Activated CD8-positive, alpha-beta memory T cell treated with anti-CD3 and anti-CD28 coated beads, Interleukin-2, amount 10 ng/mL, durations not matched to agents 7 days and 5 days (primary cell): Measurements from ENCODE around the gene STPG4. TPM values are rescaled to one million over a fixed set of nuclear protein-coding genes. Genes with fewer than 3 reads are reported as not detected.

Experiments used
- ATAC-seq: fragments of 150-1000 bp; cut with Tn5 transposase; one replicate; pipeline ENCODE4 v1.10.0; 2021; ENCODE audit warnings: moderate library complexity
- CTCF ChIA-PET: fragments of 350-600 bp; sonication (Branson Sonifier 250); formaldehyde crosslinking; loops from one replicate; lab custom pipeline; 2021; ENCODE audit warnings: antibody characterized with exemption; lab: Charles Lee
- DNase-seq: peaks from one replicate; pipeline ENCODE4 v3.0.0-alpha.2; 2020
- H3K27ac Mint-ChIP-seq: one replicate; pipeline ENCODE4 v1.8.0; 2021; ENCODE audit warnings: mild to moderate bottlenecking, mixed read lengths
- H3K27me3 Mint-ChIP-seq: one replicate; pipeline ENCODE4 v1.8.0; 2021; ENCODE audit warnings: mixed read lengths
- H3K36me3 Mint-ChIP-seq: one replicate; pipeline ENCODE4 v1.8.0; 2021; ENCODE audit warnings: mild to moderate bottlenecking, mixed read lengths
- H3K4me1 Mint-ChIP-seq: one replicate; pipeline ENCODE4 v1.8.0; 2021; ENCODE audit warnings: mixed read lengths
- H3K4me3 Mint-ChIP-seq: one replicate; pipeline ENCODE4 v1.8.0; 2021; ENCODE audit warnings: mild to moderate bottlenecking, moderate library complexity, mixed read lengths
- H3K9me3 Mint-ChIP-seq: one replicate; pipeline ENCODE4 v1.8.0; 2022; ENCODE audit warnings: low read depth, mixed read lengths
- total RNA-seq, 2 experiments: library from RNA; stranded (reverse); gene quantifications; one replicate each; pipeline ENCODE4 v1.2.3, GENCODE V29; 2021

Gene STPG4
- total RNA-seq, 2 experiments from 2014 or later: 0.20 to 0.40 TPM

GRCh38 chr2:47056868-47057686 lies 98.0 kb downstream of the STPG4 start:
- Mint-ChIP-seq H3K27ac (peak overlapping the region; percentile 19), H3K4me1 (peaks cover 11% of the 10 kb centered on the region), H3K27me3 (no peaks in the 10 kb centered on the region), H3K4me3 (no peak overlapping the region), H3K9me3 (no peaks in the 10 kb centered on the region), H3K36me3 (peaks cover 8% of the 10 kb centered on the region)
- DNase-seq (no peak), ATAC-seq (no peak)
- CTCF ChIA-PET: no interaction called here

DNA sequence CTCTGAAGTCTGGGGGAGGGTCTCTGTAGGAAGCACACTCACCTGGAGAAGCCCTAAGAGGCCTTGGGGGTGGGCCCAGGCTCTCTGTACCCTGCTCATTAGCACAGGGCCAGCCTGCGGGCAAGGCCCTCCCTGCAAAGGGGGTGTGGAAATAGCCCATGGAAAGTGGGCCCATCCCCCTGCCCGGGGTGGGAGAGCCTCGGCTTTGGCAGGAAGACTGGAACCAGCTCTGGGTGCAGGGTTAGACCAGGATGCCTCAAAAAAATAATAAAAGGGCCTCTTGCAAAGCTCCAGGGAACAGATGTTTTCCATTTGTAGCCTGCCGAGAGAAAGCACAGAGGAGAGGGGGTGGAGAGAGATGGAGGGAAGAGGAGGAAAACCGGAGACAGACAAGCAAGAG lies 98.7 kb downstream of the STPG4 start:
- Mint-ChIP-seq H3K36me3 (peaks cover 8% of the 10 kb centered on the region), H3K27me3 (no peaks in the 10 kb centered on the region), H3K9me3 (no peaks in the 10 kb centered on the region), H3K27ac (no peak overlapping the region), H3K4me1 (peaks cover 11% of the 10 kb centered on the region), H3K4me3 (no peak overlapping the region)
- ATAC-seq (no peak), DNase-seq (no peak)
- CTCF ChIA-PET: interaction anchor here (0.7 kb wide), 1 partner anchor 42 kb away, joined by 3 read pairs; no protein-coding TSS in a partner anchor

DNA sequence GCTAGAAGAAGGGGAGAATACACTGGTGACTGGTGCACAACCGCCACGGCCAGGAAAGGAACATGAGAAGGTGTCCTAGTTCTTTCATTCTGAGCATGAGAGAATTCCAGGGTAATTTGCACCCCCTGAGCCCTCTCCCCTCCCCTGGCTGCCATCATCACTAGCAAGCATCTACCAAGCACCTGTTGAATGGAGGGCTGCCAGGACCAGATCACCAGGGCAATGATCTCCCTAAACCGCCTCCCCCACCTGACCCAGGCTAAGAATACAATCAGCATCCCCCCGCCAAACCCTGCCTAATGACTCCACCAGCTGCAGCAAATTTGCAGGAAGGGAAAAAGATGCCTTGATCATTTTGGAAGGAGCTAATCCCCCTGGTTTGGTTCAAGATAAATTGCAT lies 100.2 kb downstream of the STPG4 start:
- no peak for DNase-seq
- Mint-ChIP-seq H3K4me1 (peaks cover 11% of the 10 kb centered on the region), H3K27me3 (no peaks in the 10 kb centered on the region), H3K27ac (no peak overlapping the region), H3K36me3 (peaks cover 11% of the 10 kb centered on the region), H3K4me3 (no peak overlapping the region), H3K9me3 (no peaks in the 10 kb centered on the region)
- ATAC-seq: no peak
- CTCF ChIA-PET: interaction anchor here (0.7 kb wide), 1 partner anchor 11 kb away, joined by 3 read pairs; no protein-coding TSS in a partner anchor

GRCh38 chr2:47054036-47054555 lies 101.0 kb downstream of the STPG4 start:
- Mint-ChIP-seq H3K9me3 (no peaks in the 10 kb centered on the region), H3K36me3 (peaks cover 6% of the 10 kb centered on the region), H3K4me3 (no peak overlapping the region), H3K27ac (no peak overlapping the region), H3K4me1 (peaks cover 11% of the 10 kb centered on the region), H3K27me3 (no peaks in the 10 kb centered on the region)
- CTCF ChIA-PET: no interaction called here
- ATAC-seq (no peak), DNase-seq (no peak)

DNA sequence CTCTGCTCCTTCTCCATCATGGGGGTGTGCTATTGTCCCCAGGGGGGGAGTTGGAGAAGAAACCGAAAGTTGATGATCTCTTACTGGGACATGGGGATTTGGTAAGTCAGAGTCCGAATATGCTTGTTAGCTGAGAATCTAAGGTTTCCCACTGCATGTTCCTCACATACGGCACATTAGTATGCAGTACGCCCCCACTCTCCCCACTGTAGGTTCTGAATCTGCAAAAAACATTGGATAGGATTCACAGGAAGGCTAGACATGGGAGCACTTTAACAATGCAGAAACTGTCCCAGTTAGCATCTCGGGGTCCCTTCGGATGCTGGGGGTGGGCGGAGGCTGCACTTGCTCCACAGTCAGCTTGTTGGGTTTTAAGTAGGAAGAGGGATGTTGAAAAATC lies 102.3 kb downstream of the STPG4 start:
- no peaks in the 10 kb centered on the region for H3K27me3 Mint-ChIP-seq
- no peaks in the 10 kb centered on the region for H3K9me3 Mint-ChIP-seq
- no peak overlapping the region for H3K27ac Mint-ChIP-seq
- CTCF ChIA-PET: no interaction called here
- DNase-seq: no peak
- H3K4me3 Mint-ChIP-seq: no peak overlapping the region
- no peak for ATAC-seq
- peaks cover 6% of the 10 kb centered on the region for H3K36me3 Mint-ChIP-seq
- peaks cover 11% of the 10 kb centered on the region for H3K4me1 Mint-ChIP-seq

DNA sequence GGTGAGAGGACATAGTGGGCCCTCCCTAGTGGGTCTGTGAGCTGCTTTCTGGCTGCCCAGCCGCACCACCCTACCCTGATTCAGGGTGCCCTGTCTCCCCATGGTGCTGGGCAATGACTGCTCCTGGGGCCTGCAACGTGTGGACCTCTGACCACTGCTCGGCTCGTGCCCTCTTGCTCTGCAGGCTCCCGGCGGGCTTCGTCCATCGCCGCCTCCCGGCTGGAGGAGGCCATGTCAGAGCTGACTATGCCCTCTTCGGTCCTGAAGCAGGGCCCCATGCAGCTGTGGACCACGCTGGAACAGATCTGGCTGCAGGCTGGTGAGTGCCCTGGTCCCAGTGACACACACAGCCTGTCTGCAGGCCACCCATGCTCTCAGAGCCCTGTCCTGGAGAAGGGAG lies 103.5 kb downstream of the STPG4 start:
- ATAC-seq: no peak
- H3K36me3 Mint-ChIP-seq: peaks cover 6% of the 10 kb centered on the region
- no peaks in the 10 kb centered on the region for H3K9me3 Mint-ChIP-seq
- no peaks in the 10 kb centered on the region for H3K27me3 Mint-ChIP-seq
- no peak overlapping the region for H3K27ac Mint-ChIP-seq
- no peak for DNase-seq
- peaks cover 1% of the 10 kb centered on the region for H3K4me1 Mint-ChIP-seq
- CTCF ChIA-PET: interaction anchor here (1.0 kb wide), 1 partner anchor 8 kb away, joined by 3 read pairs; no protein-coding TSS in a partner anchor
- H3K4me3 Mint-ChIP-seq: no peak overlapping the region

GRCh38 chr2:47050762-47051161 lies 104.3 kb downstream of the STPG4 start:
- H3K36me3 Mint-ChIP-seq: peaks cover 8% of the 10 kb centered on the region
- H3K9me3 Mint-ChIP-seq: no peaks in the 10 kb centered on the region
- H3K4me1 Mint-ChIP-seq: no peaks in the 10 kb centered on the region
- CTCF ChIA-PET: no interaction called here
- no peaks in the 10 kb centered on the region for H3K27me3 Mint-ChIP-seq
- no peak overlapping the region for H3K4me3 Mint-ChIP-seq
- DNase-seq: no peak
- no peak overlapping the region for H3K27ac Mint-ChIP-seq
- no peak for ATAC-seq

- Mint-ChIP-seq H3K27ac (no peak overlapping the region), H3K9me3 (no peaks in the 10 kb centered on the region), H3K36me3 (peaks cover 12% of the 10 kb centered on the region), H3K27me3 (no peaks in the 10 kb centered on the region), H3K4me1 (no peaks in the 10 kb centered on the region), H3K4me3 (no peak overlapping the region)
- ATAC-seq: no peak
- no peak for DNase-seq
- CTCF ChIA-PET: no interaction called here
These were observed 104.9 kb downstream of the STPG4 start for GRCh38 chr2:47050021-47050760.

DNA sequence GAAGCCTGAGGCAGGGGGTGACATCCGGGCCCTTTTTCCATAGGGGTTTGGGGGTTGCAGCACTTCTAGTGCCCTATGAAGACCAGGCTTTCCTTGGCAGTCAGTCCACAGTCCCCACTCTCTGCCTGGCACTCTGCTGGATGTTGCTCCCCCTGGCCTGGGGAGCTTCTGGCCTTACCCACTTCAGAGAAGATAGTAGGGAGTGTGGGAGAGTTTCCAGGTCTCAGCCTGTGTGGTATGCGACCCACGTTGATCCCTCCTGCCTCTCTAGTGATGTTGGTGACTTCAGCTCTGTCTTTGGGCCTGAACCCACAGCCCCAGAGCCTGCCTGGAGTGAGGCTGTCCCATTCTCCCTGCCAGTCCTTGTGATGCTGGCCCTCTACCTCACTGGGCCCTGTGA lies 105.6 kb downstream of the STPG4 start:
- no peaks in the 10 kb centered on the region for H3K9me3 Mint-ChIP-seq
- no peak for ATAC-seq
- no peaks in the 10 kb centered on the region for H3K27me3 Mint-ChIP-seq
- DNase-seq: no peak
- no peak overlapping the region for H3K27ac Mint-ChIP-seq
- H3K36me3 Mint-ChIP-seq: peaks cover 12% of the 10 kb centered on the region
- CTCF ChIA-PET: no interaction called here
- H3K4me3 Mint-ChIP-seq: no peak overlapping the region
- H3K4me1 Mint-ChIP-seq: no peaks in the 10 kb centered on the region

DNA sequence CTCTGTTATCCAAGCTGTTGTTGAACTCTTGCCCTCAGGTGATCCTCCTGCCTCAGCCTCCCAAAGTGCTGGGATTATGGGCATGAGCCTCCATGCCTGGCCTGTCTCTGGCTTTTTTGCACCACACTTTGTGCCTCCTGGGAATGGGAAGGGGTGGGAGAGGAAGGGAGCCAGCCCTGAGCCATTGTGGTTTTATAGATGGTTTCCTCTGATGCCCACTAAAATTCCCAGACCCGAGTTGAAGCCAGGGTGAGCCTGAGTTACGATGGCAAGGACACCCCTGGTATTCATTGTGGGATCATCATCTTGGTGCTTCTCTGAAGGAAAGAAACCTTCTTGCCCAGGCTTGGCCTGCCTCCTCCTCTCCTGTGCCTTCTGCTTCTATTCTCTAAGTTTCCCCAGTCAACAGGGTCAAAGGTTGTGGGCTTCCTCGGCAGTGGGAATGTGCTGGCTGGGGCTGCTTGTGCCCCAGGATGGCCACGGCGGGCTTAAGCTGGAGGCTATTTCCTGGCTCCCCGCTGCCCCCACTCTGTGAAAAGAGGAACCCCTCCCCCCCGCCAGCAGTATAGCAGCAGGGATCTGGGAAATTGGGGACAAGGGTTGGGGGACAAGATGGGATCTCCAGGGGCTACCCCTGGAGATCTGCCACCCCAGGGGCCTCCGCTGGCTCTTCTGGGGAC lies 106.2 kb downstream of the STPG4 start:
- no peak for ATAC-seq
- Mint-ChIP-seq H3K9me3 (no peaks in the 10 kb centered on the region), H3K4me3 (no peak overlapping the region), H3K27me3 (no peaks in the 10 kb centered on the region), H3K36me3 (peaks cover 14% of the 10 kb centered on the region), H3K27ac (no peak overlapping the region), H3K4me1 (no peaks in the 10 kb centered on the region)
- no peak for DNase-seq
- CTCF ChIA-PET: no interaction called here

GRCh38 chr2:47046271-47046670 lies 108.8 kb downstream of the STPG4 start:
- H3K4me3 Mint-ChIP-seq: no peak overlapping the region
- CTCF ChIA-PET: no interaction called here
- DNase-seq (no peak), ATAC-seq (no peak)
- H3K36me3 Mint-ChIP-seq: peaks cover 12% of the 10 kb centered on the region
- H3K9me3 Mint-ChIP-seq: no peaks in the 10 kb centered on the region
- no peaks in the 10 kb centered on the region for H3K27me3 Mint-ChIP-seq
- no peak overlapping the region for H3K27ac Mint-ChIP-seq
- peaks cover 1% of the 10 kb centered on the region for H3K4me1 Mint-ChIP-seq

- Mint-ChIP-seq H3K36me3 (peaks cover 7% of the 10 kb centered on the region), H3K27ac (no peak overlapping the region), H3K27me3 (no peaks in the 10 kb centered on the region), H3K4me1 (peaks cover 10% of the 10 kb centered on the region), H3K4me3 (no peak overlapping the region), H3K9me3 (no peaks in the 10 kb centered on the region)
- no peak for DNase-seq
- CTCF ChIA-PET: interaction anchor here (1.0 to 1.1 kb wide), 2 partner anchors 8 to 11 kb away, joined by 3 read pairs; no protein-coding TSS in a partner anchor
- no peak for ATAC-seq
These were observed 111.2 kb downstream of the STPG4 start for GRCh38 chr2:47043891-47044239.

- peaks cover 9% of the 10 kb centered on the region for H3K36me3 Mint-ChIP-seq
- no peak overlapping the region for H3K4me3 Mint-ChIP-seq
- H3K9me3 Mint-ChIP-seq: no peaks in the 10 kb centered on the region
- H3K4me1 Mint-ChIP-seq: peaks cover 13% of the 10 kb centered on the region
- ATAC-seq: no peak
- peak overlapping the region; percentile 55 for H3K27ac Mint-ChIP-seq
- CTCF ChIA-PET: interaction anchor here (1.1 kb wide), 1 partner anchor 9 kb away, joined by 3 read pairs; no protein-coding TSS in a partner anchor
- DNase-seq: no peak
- H3K27me3 Mint-ChIP-seq: no peaks in the 10 kb centered on the region
These were observed 111.8 kb downstream of the STPG4 start for GRCh38 chr2:47043142-47043890.
